OCI-M2 (cell line): ENCODE data around the gene ARHGEF10L.
"Not testable (repeated sequence)": the region's sequence is repeated elsewhere in the genome, so short reads cannot be mapped to it uniquely, and the experiment has no call there.

Experiments
- DNase-seq: peaks from one replicate; lab custom pipeline; 2025; ENCODE audit not compliant: unreplicated experiment; lab: John Stamatoyannopoulos, UW

The ARHGEF10L gene

GRCh38 chr1:17733661-17734060, 194.2 kb downstream of the ARHGEF10L start:
- no peak for DNase-seq

DNA sequence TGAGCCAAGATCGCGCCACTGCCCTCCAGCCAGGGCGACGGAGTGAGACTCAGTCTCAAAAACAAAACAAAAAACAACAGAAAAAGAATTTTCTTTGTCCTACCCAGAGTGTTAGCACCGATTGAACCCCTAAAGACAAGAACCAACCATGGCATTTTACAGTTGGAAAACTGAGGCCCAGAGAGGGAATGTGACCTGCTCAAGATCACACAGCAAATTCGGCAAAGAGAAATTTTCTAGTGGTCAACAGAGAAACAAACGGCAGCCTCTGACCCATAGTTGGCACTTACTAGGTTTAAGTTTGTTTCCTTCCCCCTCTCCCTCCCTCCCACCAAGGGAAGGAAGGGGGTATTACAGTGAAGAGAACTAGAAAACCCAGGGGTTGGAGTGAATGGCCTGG, 195.1 kb downstream of the ARHGEF10L start:
- DNase-seq, result no peak

GRCh38 chr1:17735348-17735747, 195.8 kb downstream of the ARHGEF10L start:
- DNase-seq, result no peak

DNA sequence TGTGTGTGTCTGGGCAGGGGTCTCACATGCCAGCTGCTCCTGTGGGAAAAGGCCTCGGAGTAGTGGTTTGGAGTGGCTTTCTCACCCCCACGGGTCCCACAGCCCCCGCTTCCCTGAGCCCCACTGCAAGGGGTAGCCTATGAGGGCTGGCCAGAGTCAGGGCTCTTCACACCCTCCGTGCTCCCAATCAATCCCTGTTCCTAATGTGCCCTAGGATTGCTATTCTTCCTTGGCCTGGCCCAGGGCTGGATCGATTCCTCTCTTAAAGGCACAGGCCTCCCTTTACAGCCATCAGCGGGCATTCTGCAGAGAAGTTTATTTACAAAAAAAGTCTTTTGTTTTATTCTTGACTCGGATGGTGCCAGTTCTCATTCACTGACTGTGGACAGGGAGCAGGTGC, 196.3 kb downstream of the ARHGEF10L start:
- DNase-seq, result no peak

DNA sequence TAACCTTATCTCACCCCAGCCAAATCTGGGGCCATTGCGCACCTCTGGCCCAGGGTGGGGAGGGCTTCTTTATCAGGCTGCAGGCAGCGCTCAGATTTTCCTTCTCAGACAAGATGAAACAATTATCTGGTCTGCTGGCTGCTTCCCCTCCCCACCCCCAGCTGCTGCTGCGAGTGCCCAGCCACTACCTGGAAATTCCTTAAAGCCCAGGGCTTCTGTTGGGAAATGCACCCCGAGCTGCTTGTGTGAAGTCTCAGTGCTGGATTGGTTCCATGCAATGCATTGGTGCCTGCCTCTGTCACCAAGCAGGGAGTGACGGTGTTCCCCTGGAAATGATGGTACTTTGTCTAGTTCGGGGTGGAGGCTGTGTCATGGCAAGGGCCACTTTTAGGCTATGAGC, 197.1 kb downstream of the ARHGEF10L start:
- no peak for DNase-seq

DNA sequence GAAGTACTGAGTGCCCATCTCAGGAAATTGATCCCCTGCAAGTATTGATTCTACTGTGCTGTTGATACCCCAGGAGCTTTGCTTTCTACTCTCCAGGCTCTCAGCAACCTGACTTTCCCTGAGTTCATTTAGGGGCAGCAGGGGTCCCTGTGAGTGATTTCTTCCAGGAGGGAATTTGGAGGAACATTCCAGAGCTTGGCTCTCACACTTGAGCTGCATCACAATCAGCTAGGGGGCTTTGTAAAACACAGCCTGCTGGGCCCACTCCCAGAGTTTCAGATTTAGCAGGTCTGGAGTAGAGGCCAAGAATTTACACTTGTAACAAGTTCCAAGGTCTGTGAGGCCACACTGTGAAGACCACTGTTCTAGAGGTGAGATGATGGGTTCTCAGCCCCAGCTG, 199.6 kb downstream of the ARHGEF10L start:
- no peak for DNase-seq

- DNase-seq, result no peak
Observed at GRCh38 chr1:17741052-17741451, 201.6 kb downstream of the ARHGEF10L start.

GRCh38 chr1:17742583-17742982, 203.1 kb downstream of the ARHGEF10L start:
- DNase-seq, result no peak

- DNase-seq, result no peak
Observed at GRCh38 chr1:17743008-17743647, 203.6 kb downstream of the ARHGEF10L start.

- no peak for DNase-seq
Observed at GRCh38 chr1:17743925-17744324, 204.4 kb downstream of the ARHGEF10L start.

DNA sequence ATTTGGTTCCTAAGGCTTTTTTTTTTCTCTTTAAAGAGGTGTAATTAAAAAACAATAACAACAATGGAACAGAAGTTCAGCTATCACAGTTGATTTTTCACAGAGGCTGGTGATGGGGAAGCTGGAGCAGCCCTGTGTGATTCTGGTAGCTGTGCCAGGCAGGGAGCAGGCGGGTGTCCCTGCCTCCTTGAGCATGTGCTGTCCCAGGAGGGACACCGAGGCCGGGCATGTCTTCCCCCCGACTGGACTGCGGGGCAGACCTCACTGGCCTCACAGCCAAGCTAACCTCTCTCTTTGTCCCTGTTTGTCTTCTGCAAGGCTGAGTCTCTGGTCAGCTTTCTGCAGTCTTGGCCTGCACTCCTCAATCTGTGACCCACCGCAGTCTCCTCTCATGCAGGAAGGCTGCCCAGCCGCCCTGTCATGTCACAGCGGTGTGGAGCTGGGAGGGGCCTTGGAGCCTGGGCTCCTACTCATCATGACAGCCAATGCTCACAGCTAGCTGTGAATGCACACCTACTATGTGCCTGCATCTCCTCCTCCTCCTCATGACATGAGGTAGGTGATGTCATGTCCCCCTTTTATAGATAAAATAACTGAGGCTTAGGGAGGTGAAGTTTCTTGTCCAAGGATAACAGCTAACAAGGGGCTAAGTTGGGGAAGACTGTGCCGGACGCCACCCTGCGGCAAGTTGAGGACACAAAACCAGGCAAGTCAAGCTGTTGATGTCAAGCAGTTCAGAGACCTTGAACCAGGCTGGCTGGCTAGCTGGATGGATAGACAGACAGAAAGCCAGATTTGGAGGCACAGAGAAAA, 205.4 kb downstream of the ARHGEF10L start:
- no peak for DNase-seq

- no peak for DNase-seq
Observed at GRCh38 chr1:17745479-17745955, 206.0 kb downstream of the ARHGEF10L start.

- not testable (repeated sequence) for DNase-seq
Observed at GRCh38 chr1:17746281-17746680, 206.8 kb downstream of the ARHGEF10L start.

GRCh38 chr1:17746920-17747319, 207.4 kb downstream of the ARHGEF10L start:
- DNase-seq, result no peak
